SK-N-MC (cell line): ENCODE data around the gene RASGRP1.

Experiments
- DNase-seq: peaks from one replicate; pipeline ENCODE4 v3.0.0-alpha.2; 2011; ENCODE audit warnings: low read depth, low spot score
- H3K27ac ChIP-seq: fragments of 200-600 bp; sonication (generic); 2 replicates; pipeline ENCODE4 v1.5.1; 2016; ENCODE audit warnings: mixed run types
- H3K36me3 ChIP-seq: fragments of 200-600 bp; sonication (generic); 2 replicates; pipeline ENCODE4 v1.6.1; 2017; ENCODE audit warnings: antibody characterized with exemption, low read length, mixed read lengths; ENCODE audit not compliant: insufficient read depth
- H3K4me3 ChIP-seq: fragments of 200-600 bp; sonication (generic); 2 replicates; pipeline ENCODE4 v1.5.1; 2016
- H3K9ac ChIP-seq: fragments of 200-600 bp; sonication (generic); 2 replicates; pipeline ENCODE4 v1.8.0; 2017; ENCODE audit warnings: mixed run types, mixed read lengths; ENCODE audit not compliant: insufficient read length
- H3K9me3 ChIP-seq: fragments of 200-600 bp; sonication (generic); 2 replicates; pipeline ENCODE4 v1.6.1; 2017; ENCODE audit warnings: low read depth, mild to moderate bottlenecking, antibody characterized with exemption, low read length, moderate library complexity, mixed read lengths
- EZH2 ChIP-seq: fragments of 200-600 bp; sonication (generic); IDR thresholded peaks from one replicate; pipeline ENCODE4 v1.6.1; 2017; ENCODE audit warnings: antibody characterized with exemption
- FOXP2 ChIP-seq: optimal IDR thresholded peaks from 2 replicates; pipeline ENCODE3; 2011; ENCODE audit warnings: mild to moderate bottlenecking, moderate library complexity; ENCODE audit not compliant: insufficient read depth; ENCODE audit errors: extremely low read length, control extremely low read depth
- POLR2AphosphoS5 ChIP-seq: IDR thresholded peaks from 2 replicates; pipeline ENCODE4 v1.6.1; 2012; ENCODE audit warnings: mild to moderate bottlenecking, low read depth, low read length, borderline replicate concordance

The RASGRP1 gene

DNA sequence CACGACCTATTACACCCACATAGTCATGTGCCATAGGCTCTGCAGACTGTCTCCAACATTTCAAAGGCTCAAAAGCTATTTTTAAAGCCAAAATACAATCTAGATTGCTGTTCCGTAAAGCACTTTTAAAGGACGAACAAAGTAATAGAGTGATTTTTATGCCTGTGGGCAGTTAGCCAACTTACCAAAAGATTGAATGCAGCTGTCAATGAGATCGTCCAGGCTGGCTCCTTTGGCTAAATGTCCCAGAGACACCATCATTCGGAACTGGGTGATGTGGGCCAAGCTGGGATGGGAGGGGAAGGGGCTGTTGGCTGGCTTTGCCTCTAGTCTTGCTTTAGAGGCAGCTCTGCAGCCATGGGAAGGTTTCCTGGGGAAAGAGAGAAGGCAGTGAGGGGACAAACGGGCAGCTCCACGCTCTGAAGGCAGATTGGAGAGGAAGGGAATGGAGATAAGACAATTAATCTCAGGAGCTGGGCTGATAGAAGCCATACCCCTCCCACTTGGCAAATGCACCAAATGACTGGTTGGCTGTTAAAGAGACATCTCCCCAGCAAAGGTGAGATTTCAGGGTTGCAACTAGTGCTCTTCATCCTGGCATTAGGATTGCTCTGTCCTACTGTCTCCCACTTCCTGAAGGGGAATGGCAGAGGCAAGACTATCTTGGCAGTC is 4.8 kb downstream of the RASGRP1 start:
- Histone ChIP-seq H3K4me3 (no peak overlapping the region), H3K27ac (no peak overlapping the region), H3K36me3 (no peaks in the 10 kb centered on the region), H3K9ac (no peak overlapping the region), H3K9me3 (no peaks in the 10 kb centered on the region)
- no peak for TF ChIP-seq POLR2AphosphoS5
- no peak for TF ChIP-seq EZH2
- TF ChIP-seq FOXP2, result no peak
- no peak for DNase-seq

DNA sequence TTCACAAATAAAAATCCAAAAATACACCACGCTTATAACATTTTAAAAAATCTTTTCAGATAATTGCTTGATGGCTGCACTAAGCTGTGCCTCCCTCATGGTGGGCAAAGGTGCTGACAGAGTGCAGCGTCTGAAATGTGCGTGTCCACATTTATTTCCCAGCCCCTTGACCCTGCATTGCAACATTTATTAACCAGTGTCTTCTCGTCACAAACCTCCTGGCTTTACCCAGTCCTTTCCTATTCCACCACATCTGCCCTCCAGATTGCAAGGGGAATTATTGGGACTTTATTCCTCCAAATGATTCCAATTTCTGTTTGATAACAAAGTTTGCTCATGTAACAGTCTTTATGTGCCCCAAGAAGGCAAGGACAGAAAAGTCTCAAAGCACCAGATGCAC is 5.5 kb downstream of the RASGRP1 start:
- Histone ChIP-seq H3K36me3 (no peaks in the 10 kb centered on the region), H3K9ac (no peak overlapping the region), H3K9me3 (no peaks in the 10 kb centered on the region), H3K4me3 (no peak overlapping the region), H3K27ac (no peak overlapping the region)
- no peak for TF ChIP-seq EZH2
- TF ChIP-seq POLR2AphosphoS5, result no peak
- no peak for TF ChIP-seq FOXP2
- no peak for DNase-seq

DNA sequence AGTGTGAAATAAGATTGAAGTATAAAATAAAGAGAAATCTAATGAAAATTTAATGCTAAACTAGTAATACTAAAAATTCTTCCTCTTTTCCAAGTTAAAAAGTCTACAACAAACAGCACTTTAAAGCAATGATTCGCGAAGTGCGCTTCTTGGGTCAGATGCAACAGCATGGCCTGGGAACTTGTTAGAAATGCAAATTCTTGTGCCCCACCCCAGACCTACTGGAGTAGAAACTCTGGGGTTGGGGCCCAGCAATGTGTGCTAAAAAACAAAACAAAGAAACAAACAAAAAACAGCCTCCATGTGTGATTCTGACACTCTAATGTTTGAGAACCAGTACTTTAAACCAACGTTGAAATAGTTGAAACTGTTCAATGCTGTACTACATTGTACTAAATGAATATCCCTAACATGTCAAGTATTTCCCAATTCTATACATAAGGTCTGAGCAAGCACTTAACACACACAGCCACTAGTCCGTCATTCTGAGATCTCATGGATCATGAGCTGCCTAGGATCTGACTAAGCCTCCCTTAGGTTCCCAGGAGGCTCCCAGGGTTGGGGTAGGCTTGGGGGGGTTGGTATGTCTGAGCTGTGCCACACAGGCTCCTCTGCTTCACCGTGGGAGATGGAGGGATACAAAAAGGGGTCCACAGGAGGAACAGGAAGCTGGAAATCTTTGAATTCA is 6.1 kb downstream of the RASGRP1 start:
- TF ChIP-seq FOXP2 (no peak), EZH2 (no peak), POLR2AphosphoS5 (no peak)
- no peak for DNase-seq
- Histone ChIP-seq H3K9me3 (no peaks in the 10 kb centered on the region), H3K9ac (no peak overlapping the region), H3K27ac (no peak overlapping the region), H3K36me3 (no peaks in the 10 kb centered on the region), H3K4me3 (no peak overlapping the region)

DNA sequence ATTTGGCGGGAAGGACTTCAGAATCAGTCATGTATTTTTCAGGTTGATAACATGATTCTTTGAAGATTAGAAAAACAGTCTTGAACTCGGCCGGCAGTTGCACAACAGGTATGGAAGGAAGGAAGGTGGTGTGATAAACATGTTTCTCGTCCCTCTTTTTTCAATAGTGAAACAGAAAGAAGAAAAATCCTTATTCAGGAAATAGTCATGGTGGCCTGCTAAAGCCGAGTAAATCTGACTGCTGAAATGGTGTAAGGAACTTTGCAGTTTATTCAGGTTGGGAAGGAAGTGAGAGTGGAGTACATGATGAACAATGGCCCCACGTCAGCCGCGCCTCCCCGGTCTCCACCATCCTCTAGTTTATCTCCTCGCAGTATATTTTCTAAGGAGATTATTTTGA is 6.7 kb downstream of the RASGRP1 start:
- Histone ChIP-seq H3K9ac (no peak overlapping the region), H3K4me3 (no peak overlapping the region), H3K27ac (no peak overlapping the region), H3K36me3 (no peaks in the 10 kb centered on the region), H3K9me3 (no peaks in the 10 kb centered on the region)
- no peak for TF ChIP-seq EZH2
- no peak for DNase-seq

DNA sequence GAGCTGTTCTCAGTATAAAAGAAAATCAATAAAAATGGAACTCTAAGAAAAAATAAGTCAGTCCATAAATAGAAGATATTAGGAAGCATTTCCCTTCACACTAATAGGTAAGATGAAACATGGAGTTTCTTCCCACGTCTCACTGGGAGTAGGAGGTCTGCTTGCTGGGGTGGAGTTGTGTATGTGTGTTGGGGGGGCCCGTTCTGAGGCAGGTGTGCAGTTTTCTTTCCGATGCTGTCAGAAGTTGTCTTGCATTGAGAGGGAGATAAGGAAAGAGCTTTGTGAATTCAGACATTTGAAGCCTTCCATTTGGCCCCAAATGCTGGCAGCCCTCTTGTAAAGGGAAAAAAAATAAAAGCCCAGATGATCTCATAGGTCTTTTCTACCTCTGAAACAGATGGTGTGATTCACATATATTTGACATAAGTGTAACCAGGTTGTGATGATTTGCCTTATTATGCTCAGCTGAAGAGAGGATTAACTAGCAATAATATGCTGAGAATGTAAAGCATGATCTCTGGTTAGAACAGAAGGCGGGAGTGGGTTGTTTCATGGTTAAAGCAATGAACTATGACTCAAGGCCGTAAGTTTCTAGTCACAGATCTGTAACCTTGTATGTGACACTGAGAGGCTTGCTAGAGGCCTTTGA is 8.8 kb downstream of the RASGRP1 start:
- no peaks in the 10 kb centered on the region for H3K36me3 ChIP-seq
- H3K9me3 ChIP-seq, result no peaks in the 10 kb centered on the region
- H3K9ac ChIP-seq, result no peak overlapping the region
- TF ChIP-seq FOXP2, result no peak
- no peak for TF ChIP-seq EZH2
- no peak for TF ChIP-seq POLR2AphosphoS5
- H3K4me3 ChIP-seq, result no peak overlapping the region
- no peak overlapping the region for H3K27ac ChIP-seq
- DNase-seq, result no peak

DNA sequence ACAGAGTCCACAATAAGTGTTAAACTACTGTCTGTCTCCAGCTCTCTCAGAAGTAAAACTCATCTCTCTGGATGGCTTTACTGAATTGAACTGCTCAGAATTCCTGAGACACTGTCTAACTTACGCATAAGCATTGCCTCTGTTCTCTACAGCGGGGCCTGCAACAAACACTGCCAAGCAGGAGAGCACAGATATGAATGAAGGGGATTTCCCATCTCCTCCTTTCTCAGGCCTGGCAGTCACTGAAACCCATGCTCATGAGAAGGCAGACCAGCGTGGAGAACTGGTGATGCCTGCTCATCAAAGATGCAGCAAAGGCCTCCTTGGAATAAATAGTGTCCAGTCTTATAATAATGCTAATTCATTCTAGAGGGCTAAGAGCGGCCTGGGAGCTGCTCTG is 10.3 kb downstream of the RASGRP1 start:
- H3K9ac ChIP-seq, result no peak overlapping the region
- no peak overlapping the region for H3K4me3 ChIP-seq
- H3K27ac ChIP-seq, result no peak overlapping the region
- H3K36me3 ChIP-seq, result no peaks in the 10 kb centered on the region
- TF ChIP-seq POLR2AphosphoS5 (no peak), EZH2 (no peak), FOXP2 (no peak)
- H3K9me3 ChIP-seq, result no peaks in the 10 kb centered on the region
- DNase-seq, result no peak

DNA sequence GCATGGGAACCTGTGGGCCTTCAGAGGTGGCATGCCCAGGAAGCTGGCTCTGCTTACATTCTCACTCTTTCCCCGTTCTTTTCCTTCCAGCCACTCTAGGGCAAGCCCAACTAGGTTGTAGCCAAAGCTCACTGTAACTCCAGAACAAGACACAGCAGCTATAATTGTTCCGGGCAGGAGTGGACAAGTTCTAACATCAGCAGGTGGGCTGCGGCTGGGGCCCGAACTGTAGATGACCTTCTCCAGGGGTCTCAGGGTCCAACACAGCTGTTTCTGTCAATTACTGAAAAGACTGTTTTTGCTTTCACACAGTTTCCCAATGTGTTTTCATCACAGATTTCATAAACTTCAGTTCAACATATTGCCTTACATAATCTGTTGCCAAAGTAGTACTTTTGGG is 11.5 kb downstream of the RASGRP1 start:
- Histone ChIP-seq H3K9ac (no peak overlapping the region), H3K9me3 (no peaks in the 10 kb centered on the region), H3K27ac (no peak overlapping the region), H3K4me3 (no peak overlapping the region), H3K36me3 (no peaks in the 10 kb centered on the region)
- DNase-seq, result no peak
- TF ChIP-seq FOXP2 (no peak), EZH2 (no peak), POLR2AphosphoS5 (no peak)

DNA sequence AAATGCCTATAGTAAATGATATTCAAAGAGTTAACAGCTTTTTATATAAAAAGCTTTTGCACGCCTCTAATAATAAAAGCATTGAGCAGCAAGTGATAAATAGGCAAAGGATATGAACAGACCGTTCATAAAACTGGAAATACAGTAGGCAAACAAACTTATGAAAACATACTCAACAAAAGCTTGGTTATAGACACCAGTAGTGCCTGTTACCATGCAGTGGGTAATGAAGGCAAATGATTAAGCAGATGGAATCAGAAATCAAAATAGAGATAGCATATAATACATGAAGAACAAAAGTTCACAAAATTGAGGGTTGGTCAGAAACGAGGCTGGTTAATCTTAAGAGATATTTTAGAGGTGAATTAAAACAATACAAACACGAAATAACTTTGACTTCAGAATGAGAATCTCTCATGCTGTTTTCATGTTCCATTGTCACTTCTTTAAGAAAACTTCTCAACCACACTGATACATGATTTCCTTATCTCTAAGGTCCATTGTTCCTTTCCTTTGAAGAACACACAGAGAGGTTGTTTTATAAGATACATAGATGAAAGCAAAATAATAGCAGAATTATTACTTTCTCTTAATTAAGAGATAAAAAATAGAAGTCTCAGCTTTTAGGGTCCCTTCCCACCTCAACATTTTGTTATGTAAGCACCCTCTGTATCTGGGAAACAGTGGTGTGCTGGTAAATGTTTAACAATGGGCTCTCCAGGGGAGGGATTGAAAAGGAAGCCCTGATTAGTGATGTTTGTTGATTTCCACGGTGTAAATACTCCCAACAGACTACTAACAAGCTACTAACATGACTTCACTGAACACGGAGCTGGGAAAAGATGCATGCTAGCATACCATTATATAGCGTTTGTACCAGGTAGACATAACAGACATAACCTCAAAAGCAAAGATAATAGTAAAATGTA is 12.6 kb downstream of the RASGRP1 start:
- H3K4me3 ChIP-seq, result no peak overlapping the region
- no peaks in the 10 kb centered on the region for H3K9me3 ChIP-seq
- TF ChIP-seq FOXP2, result no peak
- no peak for TF ChIP-seq POLR2AphosphoS5
- TF ChIP-seq EZH2, result no peak
- H3K9ac ChIP-seq, result no peak overlapping the region
- no peak overlapping the region for H3K27ac ChIP-seq
- no peaks in the 10 kb centered on the region for H3K36me3 ChIP-seq
- DNase-seq, result no peak
